ENCODE data around the gene GRM8. TPM values are rescaled to one million over a fixed set of nuclear protein-coding genes. Genes with fewer than 3 reads are reported as not detected.
A peak's percentile ranks its signal among the peaks of the same experiment; 100 is the strongest.
"Not testable (repeated sequence)": the region's sequence is repeated elsewhere in the genome, so short reads cannot be mapped to it uniquely, and the experiment has no call there.

The GRM8 gene
- total and polyA plus RNA-seq, 2 experiments from 2014 or later = 0.92 to 1.3 TPM

DNA sequence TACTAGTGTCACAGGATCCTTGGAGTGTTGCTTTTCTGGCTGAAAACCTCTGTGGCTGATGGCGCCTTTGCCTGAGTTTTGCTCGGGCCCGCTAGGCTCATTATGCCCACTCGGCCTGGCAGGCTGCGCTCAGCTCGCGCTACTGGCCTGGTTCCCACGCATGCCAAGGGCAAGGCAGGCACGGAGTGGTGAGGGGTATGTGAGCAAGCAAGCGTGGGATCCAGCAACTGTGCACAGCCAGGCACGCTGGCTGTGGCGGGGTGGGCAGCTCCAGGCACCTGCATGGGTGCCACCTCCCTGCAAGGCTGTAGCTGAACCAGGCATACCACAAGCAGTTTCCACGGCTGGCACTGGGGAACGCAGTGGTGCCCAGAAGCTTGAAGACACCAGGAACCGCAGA is 562.6 kb downstream of the GRM8 start:
- Histone ChIP-seq H3K36me3 (no peaks in the 10 kb centered on the region), H3K4me1 (ENCODE audit: low read depth) (no peaks in the 10 kb centered on the region), H3K4me3 (no peak overlapping the region), H3K27ac (no peak overlapping the region), H3K27me3 (no peaks in the 10 kb centered on the region), H3K9me3 (ENCODE audit: low read depth) (no peaks in the 10 kb centered on the region)
- no peak for DNase-seq (ENCODE audit: low read depth in 1 of 2, low spot score in 1 of 2)
- TF ChIP-seq CTCF (IDR thresholded peaks at IDR 0.05; ENCODE audit: low read depth, low read length) = no peak

DNA sequence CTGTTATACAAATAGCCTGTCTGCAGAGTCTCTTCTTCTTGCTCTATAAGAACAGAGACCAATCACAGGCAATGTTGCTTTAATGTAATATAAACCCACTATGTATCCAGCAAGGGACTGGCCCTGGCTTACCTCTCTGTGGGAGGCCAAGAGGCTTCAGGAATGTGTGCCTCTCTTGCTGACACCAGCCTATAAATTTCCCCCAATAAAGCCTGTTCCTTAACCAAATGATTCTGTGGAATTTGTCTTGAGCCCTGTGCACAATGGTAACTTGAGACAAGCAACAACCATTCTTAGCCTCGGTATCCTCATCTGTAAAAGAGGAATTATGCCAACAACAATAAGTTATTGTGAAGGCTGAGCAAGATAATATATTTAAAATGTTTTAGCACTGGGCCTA is 563.7 kb downstream of the GRM8 start:
- Histone ChIP-seq H3K9me3 (ENCODE audit: low read depth) (no peaks in the 10 kb centered on the region), H3K36me3 (no peaks in the 10 kb centered on the region), H3K27me3 (no peaks in the 10 kb centered on the region), H3K4me3 (no peak overlapping the region), H3K4me1 (ENCODE audit: low read depth) (no peaks in the 10 kb centered on the region), H3K27ac (no peak overlapping the region)
- DNase-seq (ENCODE audit: low read depth in 1 of 2, low spot score in 1 of 2) = peak in 1 of 2 donors; percentile 15
- no peak for TF ChIP-seq CTCF (IDR thresholded peaks at IDR 0.05; ENCODE audit: low read depth, low read length)

DNA sequence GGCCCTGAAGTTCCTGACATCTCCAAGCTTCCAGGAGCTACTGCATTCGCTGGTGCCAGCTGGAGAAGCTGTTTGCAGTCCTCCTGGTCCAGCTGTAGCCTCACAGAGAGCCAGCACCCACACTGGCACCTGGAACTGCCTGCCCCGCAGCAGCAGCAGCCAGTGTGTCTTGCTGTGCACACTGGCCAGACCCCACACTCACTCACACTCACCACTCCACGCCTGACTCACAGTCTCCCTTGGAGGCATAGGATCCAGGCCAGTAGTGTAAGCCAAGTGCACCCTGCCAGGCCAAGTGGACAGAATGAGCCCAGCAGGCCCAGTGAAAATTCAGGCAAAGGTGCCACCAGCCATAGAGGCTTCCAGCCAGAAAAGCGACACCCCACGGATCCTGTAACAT is 566.3 kb downstream of the GRM8 start:
- DNase-seq (ENCODE audit: low read depth in 1 of 2, low spot score in 1 of 2) = no peak
- Histone ChIP-seq H3K27me3 (no peaks in the 10 kb centered on the region), H3K4me3 (no peak overlapping the region), H3K4me1 (ENCODE audit: low read depth) (no peaks in the 10 kb centered on the region), H3K36me3 (no peaks in the 10 kb centered on the region), H3K9me3 (ENCODE audit: low read depth) (no peaks in the 10 kb centered on the region), H3K27ac (no peak overlapping the region)
- no peak for TF ChIP-seq CTCF (IDR thresholded peaks at IDR 0.05; ENCODE audit: low read depth, low read length)

GRCh38 chr7:126685596-126685995 is 567.1 kb downstream of the GRM8 start:
- Histone ChIP-seq H3K27ac (no peak overlapping the region), H3K4me1 (ENCODE audit: low read depth) (no peaks in the 10 kb centered on the region), H3K36me3 (no peaks in the 10 kb centered on the region), H3K9me3 (ENCODE audit: low read depth) (no peaks in the 10 kb centered on the region), H3K27me3 (no peaks in the 10 kb centered on the region), H3K4me3 (no peak overlapping the region)
- no peak for DNase-seq (ENCODE audit: low read depth in 1 of 2, low spot score in 1 of 2)
- TF ChIP-seq CTCF (IDR thresholded peaks at IDR 0.05; ENCODE audit: low read depth, low read length) = no peak

DNA sequence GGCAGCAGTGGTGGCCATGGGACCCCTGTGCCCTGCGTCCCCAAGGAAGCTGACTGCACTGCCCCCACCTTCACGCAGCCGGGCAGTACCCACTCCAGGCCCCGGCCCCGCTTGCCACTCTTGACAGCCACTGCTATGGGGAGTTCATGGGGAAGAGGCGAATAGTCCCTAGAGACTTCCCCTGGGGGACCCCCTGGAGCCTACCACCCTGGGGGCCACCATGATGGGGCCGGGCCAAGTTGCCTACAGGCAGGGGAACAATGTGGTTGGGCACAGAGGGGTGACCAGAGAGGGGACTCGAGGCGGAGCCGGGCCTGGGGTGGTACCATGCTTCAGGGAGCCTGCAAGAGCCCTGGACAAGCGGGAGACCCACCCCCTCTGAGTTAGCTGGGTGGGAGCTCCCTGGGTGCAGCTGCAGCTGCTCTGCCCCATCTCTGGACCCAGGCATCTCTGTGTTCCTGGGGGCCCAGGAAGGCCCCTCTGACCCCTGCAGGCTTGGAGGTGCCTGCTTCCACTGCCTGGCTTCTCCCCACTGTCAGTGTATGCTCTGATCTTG is 567.6 kb downstream of the GRM8 start:
- Histone ChIP-seq H3K27ac (no peak overlapping the region), H3K27me3 (no peaks in the 10 kb centered on the region), H3K36me3 (no peaks in the 10 kb centered on the region), H3K4me1 (ENCODE audit: low read depth) (no peaks in the 10 kb centered on the region), H3K4me3 (no peak overlapping the region), H3K9me3 (ENCODE audit: low read depth) (no peaks in the 10 kb centered on the region)
- TF ChIP-seq CTCF (IDR thresholded peaks at IDR 0.05; ENCODE audit: low read depth, low read length) = no peak
- no peak for DNase-seq (ENCODE audit: low read depth in 1 of 2, low spot score in 1 of 2)

- H3K4me3 ChIP-seq = no peak overlapping the region
- H3K36me3 ChIP-seq = no peaks in the 10 kb centered on the region
- no peaks in the 10 kb centered on the region for H3K27me3 ChIP-seq
- no peaks in the 10 kb centered on the region for H3K9me3 ChIP-seq (ENCODE audit: low read depth)
- no peak overlapping the region for H3K27ac ChIP-seq
- DNase-seq (ENCODE audit: low read depth in 1 of 2, low spot score in 1 of 2) = no peak
- no peaks in the 10 kb centered on the region for H3K4me1 ChIP-seq (ENCODE audit: low read depth)
- TF ChIP-seq CTCF (IDR thresholded peaks at IDR 0.05; ENCODE audit: low read depth, low read length) = no peak
Measured at GRCh38 chr7:126682176-126682575, 570.6 kb downstream of the GRM8 start.

- not testable (repeated sequence) for H3K9me3 ChIP-seq (ENCODE audit: low read depth); H3K4me1 ChIP-seq (ENCODE audit: low read depth); H3K36me3 ChIP-seq; H3K4me3 ChIP-seq; DNase-seq (ENCODE audit: low read depth in 1 of 2, low spot score in 1 of 2); H3K27ac ChIP-seq; H3K27me3 ChIP-seq
Measured at GRCh38 chr7:126668762-126669161, 584.0 kb downstream of the GRM8 start.
